HL-60 (cell line): Measurements from ENCODE around the gene PLEKHA8.

Source experiments
- DNase-seq, 2 experiments: peaks; one replicate each; pipeline ENCODE4 v3.0.0-alpha.2; 2010 to 2020; ENCODE audit warnings: low read depth in 1 of 2, low spot score in 1 of 2
- H3K27ac ChIP-seq: fragments of 250-450 bp; sonication (Bioruptor Pico); replicated peaks from 2 replicates; pipeline ENCODE4 v1.5.1; 2020; ENCODE audit warnings: mild to moderate bottlenecking, moderate library complexity
- H3K27me3 ChIP-seq: fragments of 250-450 bp; sonication (Bioruptor Pico); 2 replicates; pipeline ENCODE4 v1.5.1; 2021; ENCODE audit warnings: mild to moderate bottlenecking, moderate library complexity; ENCODE audit not compliant: insufficient read depth, poor library complexity, severe bottlenecking
- H3K4me3 ChIP-seq: replicated peaks from 2 replicates; pipeline ENCODE4 v1.5.1; 2011; ENCODE audit warnings: mild to moderate bottlenecking, control low read depth, low read length; ENCODE audit not compliant: insufficient read depth
- CTCF ChIP-seq: IDR thresholded peaks from one replicate; pipeline ENCODE4 v1.5.1; 2011; ENCODE audit warnings: low read length, control low read depth, inconsistent platforms; ENCODE audit not compliant: insufficient read depth
- GABPA ChIP-seq: IDR thresholded peaks from 2 replicates; pipeline ENCODE4 v1.6.1; 2012; ENCODE audit warnings: low read depth
- POLR2AphosphoS5 ChIP-seq: IDR thresholded peaks from 2 replicates; pipeline ENCODE4 v1.6.1; 2012; ENCODE audit warnings: low read depth
- REST ChIP-seq: IDR thresholded peaks from 2 replicates; pipeline ENCODE4 v1.6.1; 2012; ENCODE audit warnings: low read depth; ENCODE audit not compliant: insufficient replicate concordance
- SPI1 ChIP-seq: IDR thresholded peaks from 2 replicates; pipeline ENCODE4 v1.6.1; 2012; ENCODE audit warnings: low read depth, mild to moderate bottlenecking, borderline replicate concordance

The PLEKHA8 gene

GRCh38 chr7:30046127-30046770 lies 18.0 kb downstream of the PLEKHA8 start:
- no peaks in the 10 kb centered on the region for H3K27me3 ChIP-seq
- DNase-seq, result no peak
- H3K4me3 ChIP-seq, result no peak overlapping the region
- H3K27ac ChIP-seq, result no peak overlapping the region
- no peak for TF ChIP-seq SPI1
- TF ChIP-seq GABPA, result no peak
- TF ChIP-seq POLR2AphosphoS5, result no peak
- no peak for TF ChIP-seq CTCF
- TF ChIP-seq REST, result no peak

- Histone ChIP-seq H3K27ac (no peak overlapping the region), H3K4me3 (no peak overlapping the region), H3K27me3 (no peaks in the 10 kb centered on the region)
- TF ChIP-seq REST (no peak), CTCF (no peak), GABPA (no peak), POLR2AphosphoS5 (no peak), SPI1 (no peak)
- DNase-seq, result no peak
Observed at GRCh38 chr7:30047124-30047523, 18.9 kb downstream of the PLEKHA8 start.

GRCh38 chr7:30048582-30048981 lies 20.4 kb downstream of the PLEKHA8 start:
- DNase-seq, result no peak
- no peaks in the 10 kb centered on the region for H3K27me3 ChIP-seq
- TF ChIP-seq REST (no peak), CTCF (no peak), POLR2AphosphoS5 (no peak), GABPA (no peak), SPI1 (no peak)
- H3K27ac ChIP-seq, result no peak overlapping the region
- H3K4me3 ChIP-seq, result no peak overlapping the region
